Measurements from ENCODE around the gene ICA1. TPM values are rescaled to one million over a fixed set of nuclear protein-coding genes. Genes with fewer than 3 reads are reported as not detected.
A peak's percentile ranks its signal among the peaks of the same experiment; 100 is the strongest.

ICA1 gene
- total RNA-seq, 3 donors from 2014 or later = 22.1 to 70.1 (median 45.7) TPM

GRCh38 chr7:8192897-8193296 lies 69.1 kb downstream of the ICA1 start:
- intact Hi-C loops (cut with DNase I; ENCODE audit: low total_unique reads) = no loop called here
- Histone ChIP-seq H3K4me1 (no peaks in the 10 kb centered on the region), H3K36me3 (no peaks in the 10 kb centered on the region), H3K4me3 (no peak overlapping the region), H3K9me3 (no peaks in the 10 kb centered on the region), H3K27me3 (no peaks in the 10 kb centered on the region), H3K27ac (no peak overlapping the region)
- TF ChIP-seq CTCF (IDR thresholded peaks at IDR 0.05) = no peak
- TF ChIP-seq POLR2A (IDR thresholded peaks at IDR 0.05) = no peak
- TF ChIP-seq POLR2AphosphoS5 (IDR thresholded peaks at IDR 0.05) = no peak
- DNase-seq (ENCODE audit: low spot score in 2 of 2) = no peak

GRCh38 chr7:8190119-8190895 lies 71.7 kb downstream of the ICA1 start:
- Histone ChIP-seq H3K27ac (peak overlapping the region in 1 of 2 donors; percentile 21), H3K4me3 (no peak overlapping the region), H3K27me3 (no peaks in the 10 kb centered on the region), H3K9me3 (no peaks in the 10 kb centered on the region), H3K4me1 (no peaks in the 10 kb centered on the region), H3K36me3 (no peaks in the 10 kb centered on the region)
- DNase-seq (ENCODE audit: low spot score in 2 of 2) = peak in 1 of 2 donors; percentile 39
- intact Hi-C loops (cut with DNase I; ENCODE audit: low total_unique reads) = no loop called here
- TF ChIP-seq CTCF (IDR thresholded peaks at IDR 0.05) (peak in 2 of 3 donors; percentile 44 to 47), POLR2AphosphoS5 (IDR thresholded peaks at IDR 0.05) (no peak)

GRCh38 chr7:8189625-8190024 lies 72.3 kb downstream of the ICA1 start:
- H3K9me3 ChIP-seq = no peaks in the 10 kb centered on the region
- no peaks in the 10 kb centered on the region for H3K36me3 ChIP-seq
- H3K4me1 ChIP-seq = no peaks in the 10 kb centered on the region
- no peak overlapping the region for H3K4me3 ChIP-seq
- H3K27ac ChIP-seq = peak overlapping the region in 1 of 2 donors; percentile 29
- no peak for DNase-seq (ENCODE audit: low spot score in 2 of 2)
- H3K27me3 ChIP-seq = no peaks in the 10 kb centered on the region
- intact Hi-C loops (cut with DNase I; ENCODE audit: low total_unique reads) = no loop called here
- no peak for TF ChIP-seq POLR2A (IDR thresholded peaks at IDR 0.05)

- DNase-seq (ENCODE audit: low spot score in 2 of 2) = no peak
- no peaks in the 10 kb centered on the region for H3K27me3 ChIP-seq
- no peaks in the 10 kb centered on the region for H3K36me3 ChIP-seq
- no peak overlapping the region for H3K4me3 ChIP-seq
- no peaks in the 10 kb centered on the region for H3K4me1 ChIP-seq
- intact Hi-C loops (cut with DNase I; ENCODE audit: low total_unique reads) = no loop called here
- TF ChIP-seq POLR2AphosphoS5 (IDR thresholded peaks at IDR 0.05) = no peak
- no peak for TF ChIP-seq POLR2A (IDR thresholded peaks at IDR 0.05)
- TF ChIP-seq CTCF (IDR thresholded peaks at IDR 0.05) = no peak
- no peak overlapping the region for H3K27ac ChIP-seq
- H3K9me3 ChIP-seq = no peaks in the 10 kb centered on the region
Observed at GRCh38 chr7:8185926-8186683, 75.9 kb downstream of the ICA1 start.

GRCh38 chr7:8184221-8184620 lies 77.7 kb downstream of the ICA1 start:
- Histone ChIP-seq H3K27ac (no peak overlapping the region), H3K27me3 (no peaks in the 10 kb centered on the region), H3K9me3 (no peaks in the 10 kb centered on the region), H3K4me1 (no peaks in the 10 kb centered on the region), H3K4me3 (no peak overlapping the region), H3K36me3 (no peaks in the 10 kb centered on the region)
- TF ChIP-seq POLR2AphosphoS5 (IDR thresholded peaks at IDR 0.05) = no peak
- no peak for TF ChIP-seq CTCF (IDR thresholded peaks at IDR 0.05)
- TF ChIP-seq POLR2A (IDR thresholded peaks at IDR 0.05) = no peak
- intact Hi-C loops (cut with DNase I; ENCODE audit: low total_unique reads) = no loop called here
- no peak for DNase-seq (ENCODE audit: low spot score in 2 of 2)

Data from breast epithelium (tissue), 4 donors.